Loucy (cell line): ENCODE measurements around the gene LRPPRC.
"Not testable (repeated sequence)": the region's sequence is repeated elsewhere in the genome, so short reads cannot be mapped to it uniquely, and the experiment has no call there.

Source experiments
- H2AFZ ChIP-seq: fragments of 200-600 bp; sonication (generic); 2 replicates; pipeline ENCODE4 v1.6.0; 2016; ENCODE audit warnings: antibody characterized with exemption, mild to moderate bottlenecking, low read length, moderate library complexity
- H3F3A ChIP-seq: fragments of 200-600 bp; 2 replicates; pipeline ENCODE4 v1.6.0; 2016; ENCODE audit warnings: antibody characterized with exemption, low read depth, mild to moderate bottlenecking
- H3K27me3 ChIP-seq: fragments of 200-600 bp; sonication (generic); 2 replicates; pipeline ENCODE4 v1.6.1; 2014; ENCODE audit warnings: low read length, mild to moderate bottlenecking; ENCODE audit not compliant: insufficient read depth, poor library complexity, severe bottlenecking
- H3K36me3 ChIP-seq: fragments of 200-600 bp; sonication (generic); 2 replicates; pipeline ENCODE4 v1.6.1; 2016; ENCODE audit warnings: low read length; ENCODE audit not compliant: insufficient read depth
- H3K4me1 ChIP-seq: fragments of 200-600 bp; sonication (generic); 2 replicates; pipeline ENCODE4 v1.5.1; 2014; ENCODE audit warnings: low read length, mild to moderate bottlenecking; ENCODE audit not compliant: insufficient read depth, poor library complexity, severe bottlenecking
- H3K4me2 ChIP-seq: fragments of 200-600 bp; sonication (generic); 2 replicates; pipeline ENCODE4 v1.6.0; 2014; ENCODE audit warnings: antibody characterized with exemption, low read length, low read depth, mild to moderate bottlenecking; ENCODE audit not compliant: poor library complexity, severe bottlenecking
- H3K4me3 ChIP-seq: fragments of 200-600 bp; sonication (generic); 2 replicates; pipeline ENCODE4 v1.5.1; 2014; ENCODE audit warnings: low read length, mild to moderate bottlenecking, mixed read lengths; ENCODE audit not compliant: poor library complexity, severe bottlenecking
- H3K79me2 ChIP-seq: fragments of 200-600 bp; sonication (generic); 2 replicates; pipeline ENCODE4 v1.6.1; 2014; ENCODE audit warnings: low read length; ENCODE audit not compliant: insufficient read depth
- H3K9ac ChIP-seq: fragments of 200-600 bp; sonication (generic); 2 replicates; pipeline ENCODE4 v1.6.0; 2014; ENCODE audit warnings: mild to moderate bottlenecking, low read depth, low read length, moderate library complexity; ENCODE audit not compliant: poor library complexity, severe bottlenecking
- H3K9me2 ChIP-seq: fragments of 200-600 bp; sonication (generic); replicated peaks from 2 replicates; pipeline ENCODE4 v1.6.1; 2016; ENCODE audit warnings: low read depth, low read length, mixed read lengths
- H3K9me3 ChIP-seq: fragments of 200-600 bp; sonication (generic); 2 replicates; pipeline ENCODE4 v1.6.1; 2014; ENCODE audit warnings: mild to moderate bottlenecking, antibody characterized with exemption, low read length, low read depth; ENCODE audit not compliant: insufficient read depth
- H4K20me1 ChIP-seq: fragments of 200-600 bp; sonication (generic); 2 replicates; pipeline ENCODE4 v1.6.0; 2014; ENCODE audit warnings: antibody characterized with exemption, low read length, mild to moderate bottlenecking; ENCODE audit not compliant: insufficient read depth, poor library complexity, severe bottlenecking
- EZH2phosphoT487 ChIP-seq: fragments of 200-600 bp; IDR thresholded peaks from 2 replicates; pipeline ENCODE4 v1.6.1; 2018; ENCODE audit warnings: antibody characterized with exemption, mild to moderate bottlenecking, moderate library complexity, borderline replicate concordance
- TF ChIP-seq, protein P1 (sequence below): fragments of 200-600 bp; sonication (generic); conservative IDR thresholded peaks from 2 replicates; pipeline ENCODE4 v1.5.1; 2014; ENCODE audit warnings: mild to moderate bottlenecking, antibody characterized with exemption, low read length

Gene LRPPRC

DNA sequence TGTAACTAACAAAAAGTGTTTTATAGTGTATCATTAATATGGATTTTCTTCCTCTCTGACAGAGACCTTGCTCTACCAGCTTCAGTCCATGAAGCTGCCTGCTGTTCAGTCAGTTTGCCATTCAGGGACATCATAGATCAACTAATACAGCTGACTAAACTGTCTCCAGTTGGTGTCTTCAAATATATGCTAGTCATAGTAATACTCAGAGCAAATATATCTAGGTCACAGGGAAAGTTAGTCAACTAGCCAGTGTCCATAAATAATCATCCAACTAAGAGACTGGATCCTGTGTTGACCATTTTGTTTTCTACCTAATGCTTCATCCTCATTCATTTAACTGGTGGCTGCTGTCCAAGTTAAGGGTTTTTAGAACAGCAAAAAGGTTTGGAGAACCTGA is 38.2 kb upstream of the LRPPRC start:
- Histone ChIP-seq H3K9me2 (no peaks in the 10 kb centered on the region), H3K4me3 (no peak overlapping the region), H2AFZ (no peak overlapping the region), H3K4me2 (no peak overlapping the region), H3K27me3 (no peaks in the 10 kb centered on the region), H3K79me2 (no peaks in the 10 kb centered on the region), H3K9ac (no peak overlapping the region), H3K9me3 (no peaks in the 10 kb centered on the region), H3F3A (no peaks in the 10 kb centered on the region; the same call in 1 of the 2 replicates), H3K4me1 (no peaks in the 10 kb centered on the region), H4K20me1 (no peaks in the 10 kb centered on the region), H3K36me3 (no peaks in the 10 kb centered on the region)
- no peak for TF ChIP-seq EZH2phosphoT487
- TF ChIP-seq, protein P1, sequence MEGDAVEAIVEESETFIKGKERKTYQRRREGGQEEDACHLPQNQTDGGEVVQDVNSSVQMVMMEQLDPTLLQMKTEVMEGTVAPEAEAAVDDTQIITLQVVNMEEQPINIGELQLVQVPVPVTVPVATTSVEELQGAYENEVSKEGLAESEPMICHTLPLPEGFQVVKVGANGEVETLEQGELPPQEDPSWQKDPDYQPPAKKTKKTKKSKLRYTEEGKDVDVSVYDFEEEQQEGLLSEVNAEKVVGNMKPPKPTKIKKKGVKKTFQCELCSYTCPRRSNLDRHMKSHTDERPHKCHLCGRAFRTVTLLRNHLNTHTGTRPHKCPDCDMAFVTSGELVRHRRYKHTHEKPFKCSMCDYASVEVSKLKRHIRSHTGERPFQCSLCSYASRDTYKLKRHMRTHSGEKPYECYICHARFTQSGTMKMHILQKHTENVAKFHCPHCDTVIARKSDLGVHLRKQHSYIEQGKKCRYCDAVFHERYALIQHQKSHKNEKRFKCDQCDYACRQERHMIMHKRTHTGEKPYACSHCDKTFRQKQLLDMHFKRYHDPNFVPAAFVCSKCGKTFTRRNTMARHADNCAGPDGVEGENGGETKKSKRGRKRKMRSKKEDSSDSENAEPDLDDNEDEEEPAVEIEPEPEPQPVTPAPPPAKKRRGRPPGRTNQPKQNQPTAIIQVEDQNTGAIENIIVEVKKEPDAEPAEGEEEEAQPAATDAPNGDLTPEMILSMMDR: no peak

DNA sequence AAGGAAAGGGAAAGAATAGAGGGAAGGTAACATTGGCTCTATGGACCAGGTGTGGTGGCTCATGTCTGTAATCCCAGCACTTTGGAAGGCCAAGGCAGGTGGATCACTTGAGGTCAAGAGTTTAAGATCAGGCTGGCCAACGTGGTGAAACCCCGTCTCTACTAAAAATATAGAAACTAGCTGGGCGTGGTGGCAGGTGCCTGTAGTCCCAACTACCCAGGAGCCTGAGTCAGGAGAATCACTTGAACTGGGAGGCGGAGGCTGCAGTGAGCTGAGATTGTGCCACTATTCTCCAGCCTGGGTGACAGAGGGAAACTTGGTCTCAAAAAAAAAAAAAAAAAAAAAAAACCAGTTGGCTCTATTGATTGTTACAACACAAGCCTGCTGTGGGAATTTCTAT is 31.3 kb upstream of the LRPPRC start:
- not testable (repeated sequence) for H2AFZ ChIP-seq, H3K9me3 ChIP-seq, H3K9ac ChIP-seq, H3K27me3 ChIP-seq, H3K36me3 ChIP-seq, H3K4me1 ChIP-seq, H3K9me2 ChIP-seq, H4K20me1 ChIP-seq, H3K79me2 ChIP-seq, H3K4me3 ChIP-seq, H3K4me2 ChIP-seq, H3F3A ChIP-seq

DNA sequence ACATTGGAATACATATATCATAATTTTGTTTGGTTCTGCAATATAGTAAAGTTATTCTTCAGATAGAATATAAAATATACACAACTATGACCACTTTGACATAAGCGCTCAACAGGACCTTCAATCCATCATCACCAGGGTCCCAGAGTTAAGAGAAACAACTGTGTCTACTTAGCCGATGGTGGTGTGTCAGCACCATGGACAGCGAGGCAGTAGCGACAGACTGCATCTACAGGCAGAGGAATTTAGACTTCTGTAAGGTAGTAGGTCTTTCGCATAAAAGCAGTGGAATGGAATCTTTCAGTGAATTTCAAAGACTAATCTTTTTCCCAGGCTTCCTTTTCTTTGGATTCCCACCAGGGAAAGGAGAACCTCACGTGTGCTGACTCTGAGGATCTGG is 20.5 kb upstream of the LRPPRC start:
- Histone ChIP-seq H3K9ac (no peak overlapping the region), H3K4me1 (no peaks in the 10 kb centered on the region), H2AFZ (no peak overlapping the region), H3K79me2 (no peaks in the 10 kb centered on the region), H3K27me3 (no peaks in the 10 kb centered on the region), H3K4me2 (no peak overlapping the region), H4K20me1 (no peaks in the 10 kb centered on the region), H3K36me3 (no peaks in the 10 kb centered on the region), H3K9me2 (no peaks in the 10 kb centered on the region), H3F3A (no peaks in the 10 kb centered on the region), H3K9me3 (no peaks in the 10 kb centered on the region), H3K4me3 (no peak overlapping the region)
- no peak for TF ChIP-seq EZH2phosphoT487
- TF ChIP-seq, protein P1: no peak

GRCh38 chr2:44015239-44015638 is 19.4 kb upstream of the LRPPRC start:
- Histone ChIP-seq H2AFZ (no peak overlapping the region), H3K9ac (no peak overlapping the region), H3K4me3 (no peak overlapping the region), H3K9me3 (no peaks in the 10 kb centered on the region), H3K79me2 (no peaks in the 10 kb centered on the region), H3K4me1 (no peaks in the 10 kb centered on the region), H3F3A (no peaks in the 10 kb centered on the region), H3K4me2 (no peak overlapping the region), H3K36me3 (no peaks in the 10 kb centered on the region), H4K20me1 (no peaks in the 10 kb centered on the region), H3K27me3 (no peaks in the 10 kb centered on the region), H3K9me2 (no peaks in the 10 kb centered on the region)
- TF ChIP-seq, protein P1: no peak
- TF ChIP-seq EZH2phosphoT487: no peak

DNA sequence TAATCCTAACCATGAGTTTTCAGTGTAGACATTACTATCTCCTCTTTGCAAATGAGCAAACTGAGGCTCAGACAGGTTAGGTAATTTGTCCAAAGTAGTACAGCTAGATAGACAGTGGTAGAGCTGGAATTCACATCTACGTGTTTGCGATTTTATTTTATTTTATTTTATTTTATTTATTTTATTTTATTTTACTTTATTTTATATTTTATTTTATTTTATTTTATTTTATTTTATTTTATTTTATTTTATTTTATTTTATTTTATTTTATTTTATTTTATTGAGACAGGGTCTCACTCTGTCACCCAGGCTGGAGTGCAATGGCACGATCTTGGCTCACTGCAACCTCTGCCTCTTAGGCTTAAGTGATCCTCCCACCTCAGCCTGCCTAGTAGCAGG is 17.4 kb upstream of the LRPPRC start:
- H3K4me1 ChIP-seq, H3K27me3 ChIP-seq, H3F3A ChIP-seq, H4K20me1 ChIP-seq, H3K9me3 ChIP-seq, H3K9ac ChIP-seq, H3K4me2 ChIP-seq, H3K36me3 ChIP-seq, H3K79me2 ChIP-seq, H3K9me2 ChIP-seq, H3K4me3 ChIP-seq, H2AFZ ChIP-seq: not testable (repeated sequence)
